ENCODE measurements around the gene FAXC. TPM values are rescaled to one million over a fixed set of nuclear protein-coding genes. Genes with fewer than 3 reads are reported as not detected.

Gene FAXC
- total and polyA plus RNA-seq, 2 of the 8 experiments (the other 6 are each of a cell fraction or from before 2014, with no cell fraction given): 23.2 to 29.8 TPM

GRCh38 chr6:99288668-99289067, 60.8 kb downstream of the FAXC start (continued):
- TF ChIP-seq KDM5A (IDR thresholded peaks at IDR 0.05; ENCODE audit: low read length) (no peak), CHD2 (IDR thresholded peaks at IDR 0.05; ENCODE audit: low read length) (no peak)
